ENCODE measurements around the gene DBH.

DBH gene

DNA sequence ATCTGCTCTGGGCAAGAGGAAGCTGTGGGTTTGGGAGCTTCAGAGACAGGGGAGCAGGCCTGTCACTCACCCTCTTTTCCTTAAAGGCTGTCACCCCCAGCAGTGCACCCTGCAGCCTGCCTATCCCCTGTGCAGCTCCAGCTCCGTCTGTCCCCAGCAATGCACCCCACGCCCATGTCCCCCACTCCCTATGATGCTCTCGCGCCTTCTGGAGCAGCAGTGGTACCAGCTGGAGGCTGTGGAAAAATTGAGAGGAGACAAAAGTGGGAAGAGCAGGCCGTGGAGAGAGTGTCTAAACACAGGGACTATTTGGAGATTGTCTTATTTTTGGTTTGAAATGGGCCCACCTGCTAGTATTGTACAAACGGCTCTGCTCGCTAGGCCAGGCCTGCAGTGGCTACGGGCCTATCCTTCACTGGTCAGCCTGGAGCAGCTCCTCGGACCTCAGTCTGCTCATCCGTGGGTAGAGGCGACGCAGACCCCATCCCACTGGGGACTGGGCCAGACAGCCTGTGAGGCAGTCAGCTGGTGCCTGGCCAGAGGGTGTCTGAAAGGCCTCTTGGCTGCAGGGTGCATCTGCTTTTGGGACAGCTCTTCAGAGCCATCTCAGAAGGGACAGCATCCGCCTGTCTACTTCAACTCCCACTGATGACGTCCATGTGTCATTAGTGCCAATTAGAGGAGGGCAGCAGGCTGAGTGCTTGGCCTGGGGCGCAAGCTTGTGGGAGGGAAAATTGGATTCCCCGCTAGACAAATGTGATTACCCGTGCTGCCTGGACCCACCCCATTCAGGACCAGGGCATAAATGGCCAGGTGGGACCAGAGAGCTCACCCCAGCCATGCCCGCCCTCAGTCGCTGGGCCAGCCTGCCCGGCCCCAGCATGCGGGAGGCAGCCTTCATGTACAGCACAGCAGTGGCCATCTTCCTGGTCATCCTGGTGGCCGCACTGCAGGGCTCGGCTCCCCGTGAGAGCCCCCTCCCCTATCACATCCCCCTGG is at the start of gene DBH:
Gene DBH (plus strand): TSS at position 831 of the 999 bp plus-strand sequence. CDS start 9 bp downstream, at position 840.
- DNase-seq, result no peak
- H3K4me3 Mint-ChIP-seq, result no peak within 1 kb of the TSS
- H3K36me3 Mint-ChIP-seq (ENCODE audit: low read depth), result no peaks in the 10 kb centered on the region
- ATAC-seq, result no peak
- H3K27ac Mint-ChIP-seq, result no peak within 1 kb of the TSS
- peaks cover 3% of the 10 kb centered on the region for H3K4me1 Mint-ChIP-seq
- no peaks in the 10 kb centered on the region for H3K9me3 Mint-ChIP-seq
- peaks cover 2% of the 10 kb centered on the region for H3K27me3 Mint-ChIP-seq

DNA sequence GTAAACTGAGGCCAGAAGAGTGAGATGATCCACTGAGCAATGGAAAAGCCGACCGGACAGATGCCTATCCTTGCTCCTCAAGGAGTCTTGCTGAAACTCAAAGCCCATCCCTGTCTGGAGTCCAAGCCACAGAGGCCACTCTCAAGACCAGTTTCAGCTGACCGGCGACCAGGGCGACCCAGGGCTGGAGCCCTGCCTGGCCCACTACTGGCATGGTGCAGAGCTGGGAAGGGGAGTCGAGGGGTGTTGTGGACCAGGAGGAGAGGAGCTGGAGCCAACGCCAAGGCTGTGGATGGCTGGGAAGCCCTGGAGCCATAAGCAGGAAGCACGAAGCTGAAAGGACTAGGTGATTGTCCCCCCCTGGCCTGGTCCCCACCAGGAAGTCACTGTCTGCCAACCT is 49.1 kb upstream of the DBH start:
- DNase-seq (no peak), ATAC-seq (no peak)
- H3K27ac Mint-ChIP-seq, result no peak overlapping the region
- peaks cover 4% of the 10 kb centered on the region for H3K9me3 Mint-ChIP-seq
- peaks cover 19% of the 10 kb centered on the region for H3K27me3 Mint-ChIP-seq
- H3K4me1 Mint-ChIP-seq, result peaks cover 1% of the 10 kb centered on the region
- no peak overlapping the region for H3K4me3 Mint-ChIP-seq
- no peaks in the 10 kb centered on the region for H3K36me3 Mint-ChIP-seq (ENCODE audit: low read depth)

DNA sequence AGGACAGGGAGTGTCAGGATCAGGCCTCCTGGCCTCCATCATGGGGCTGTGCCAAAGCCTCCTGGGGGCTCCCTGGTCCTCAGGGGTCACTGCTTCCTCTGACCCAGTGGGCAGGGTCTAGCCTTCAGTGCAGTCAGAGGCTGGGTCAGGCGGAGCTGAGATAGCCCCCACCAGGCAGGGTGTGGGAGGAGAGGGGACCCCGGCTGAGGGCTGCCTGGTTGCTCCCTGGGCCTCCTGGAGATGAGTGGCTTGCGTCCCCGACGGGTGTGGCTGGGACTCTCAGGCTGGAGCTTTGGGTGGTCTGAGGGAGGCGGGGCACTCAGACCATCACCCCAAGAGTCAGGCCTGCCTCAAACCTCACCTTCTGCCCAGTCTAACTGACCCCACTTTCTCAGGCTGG is 48.7 kb upstream of the DBH start:
- peaks cover 4% of the 10 kb centered on the region for H3K9me3 Mint-ChIP-seq
- H3K36me3 Mint-ChIP-seq (ENCODE audit: low read depth), result no peaks in the 10 kb centered on the region
- H3K4me3 Mint-ChIP-seq, result no peak overlapping the region
- H3K4me1 Mint-ChIP-seq, result peaks cover 1% of the 10 kb centered on the region
- ATAC-seq, result no peak
- H3K27ac Mint-ChIP-seq, result no peak overlapping the region
- no peak for DNase-seq
- peaks cover 19% of the 10 kb centered on the region for H3K27me3 Mint-ChIP-seq

DNA sequence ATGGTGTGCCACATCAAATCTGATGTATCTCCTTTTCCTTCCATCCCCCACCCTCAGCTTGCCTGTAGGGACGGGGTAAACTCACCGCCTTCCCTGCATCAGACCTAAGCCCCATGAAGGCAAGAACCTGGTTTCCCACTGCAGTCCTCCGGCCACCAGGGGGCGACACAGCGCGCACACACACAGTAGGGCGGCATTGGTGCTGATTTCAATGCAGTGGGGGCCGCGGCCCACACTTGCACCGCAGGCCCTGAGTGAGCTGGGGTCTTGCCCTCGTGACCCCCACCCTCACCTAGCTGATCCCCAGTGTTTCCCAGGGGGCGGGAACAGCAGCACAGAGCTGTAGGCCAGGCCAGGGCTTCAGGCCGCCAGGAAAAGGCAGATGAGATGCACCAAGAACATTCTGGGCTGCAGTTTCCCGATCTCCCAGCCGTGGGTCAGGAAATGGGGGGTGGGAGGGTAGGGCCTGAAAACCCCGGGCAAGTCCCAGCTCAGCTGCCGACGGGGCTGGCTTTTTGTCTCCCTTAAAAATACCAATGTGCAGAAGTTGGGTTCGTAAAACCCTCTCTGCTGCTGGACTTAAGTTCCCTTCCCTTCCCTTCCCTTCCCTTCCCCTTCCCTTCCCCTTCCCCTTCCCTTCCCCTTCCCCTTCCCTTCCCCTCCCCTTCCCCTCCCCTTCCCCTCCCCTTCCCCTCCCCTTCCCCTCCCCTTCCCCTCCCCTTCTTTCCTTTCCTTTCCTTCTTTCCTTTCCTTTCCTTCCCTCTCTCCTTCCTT is 46.5 kb upstream of the DBH start:
- no peak overlapping the region for H3K4me3 Mint-ChIP-seq
- H3K27me3 Mint-ChIP-seq, result peaks cover 10% of the 10 kb centered on the region
- H3K27ac Mint-ChIP-seq, result no peak overlapping the region
- H3K9me3 Mint-ChIP-seq, result peaks cover 4% of the 10 kb centered on the region
- DNase-seq, result peak; percentile 66
- no peak for ATAC-seq
- H3K4me1 Mint-ChIP-seq, result peaks cover 1% of the 10 kb centered on the region
- no peaks in the 10 kb centered on the region for H3K36me3 Mint-ChIP-seq (ENCODE audit: low read depth)

DNA sequence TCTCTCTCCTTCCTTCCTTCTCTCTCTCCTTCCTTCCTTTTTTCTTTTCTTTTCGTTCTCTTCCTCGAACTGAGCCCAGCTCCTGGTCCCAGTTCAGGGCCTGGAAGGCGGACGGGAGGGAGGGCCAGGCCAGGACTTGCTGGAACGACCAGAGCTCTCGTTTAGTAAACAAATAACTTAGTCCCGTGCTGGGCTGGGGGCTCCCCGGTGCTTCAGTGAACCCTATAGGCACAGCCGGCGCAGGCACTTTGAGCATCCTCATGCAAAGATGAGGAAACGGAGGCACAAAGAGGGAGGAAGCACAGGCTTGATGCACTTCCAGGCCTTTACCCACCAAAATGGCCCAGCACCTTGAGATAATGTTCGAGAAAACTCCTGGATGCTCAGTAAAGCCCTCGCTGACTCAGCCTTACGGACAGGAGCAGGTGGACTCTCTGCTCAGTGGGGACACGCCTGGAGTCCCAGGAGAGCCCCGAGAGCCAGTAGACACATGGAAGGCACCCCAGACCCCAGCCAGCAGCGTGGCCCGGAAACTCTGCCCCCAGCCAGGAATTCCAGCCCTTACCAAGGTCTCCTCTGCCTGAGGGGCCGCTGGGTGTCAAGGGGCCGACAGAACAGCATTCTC is 45.8 kb upstream of the DBH start:
- Mint-ChIP-seq H3K4me1 (no peaks in the 10 kb centered on the region), H3K36me3 (ENCODE audit: low read depth) (no peaks in the 10 kb centered on the region), H3K9me3 (peaks cover 4% of the 10 kb centered on the region), H3K4me3 (no peak overlapping the region), H3K27me3 (peaks cover 8% of the 10 kb centered on the region), H3K27ac (no peak overlapping the region)
- ATAC-seq (no peak), DNase-seq (no peak)

DNA sequence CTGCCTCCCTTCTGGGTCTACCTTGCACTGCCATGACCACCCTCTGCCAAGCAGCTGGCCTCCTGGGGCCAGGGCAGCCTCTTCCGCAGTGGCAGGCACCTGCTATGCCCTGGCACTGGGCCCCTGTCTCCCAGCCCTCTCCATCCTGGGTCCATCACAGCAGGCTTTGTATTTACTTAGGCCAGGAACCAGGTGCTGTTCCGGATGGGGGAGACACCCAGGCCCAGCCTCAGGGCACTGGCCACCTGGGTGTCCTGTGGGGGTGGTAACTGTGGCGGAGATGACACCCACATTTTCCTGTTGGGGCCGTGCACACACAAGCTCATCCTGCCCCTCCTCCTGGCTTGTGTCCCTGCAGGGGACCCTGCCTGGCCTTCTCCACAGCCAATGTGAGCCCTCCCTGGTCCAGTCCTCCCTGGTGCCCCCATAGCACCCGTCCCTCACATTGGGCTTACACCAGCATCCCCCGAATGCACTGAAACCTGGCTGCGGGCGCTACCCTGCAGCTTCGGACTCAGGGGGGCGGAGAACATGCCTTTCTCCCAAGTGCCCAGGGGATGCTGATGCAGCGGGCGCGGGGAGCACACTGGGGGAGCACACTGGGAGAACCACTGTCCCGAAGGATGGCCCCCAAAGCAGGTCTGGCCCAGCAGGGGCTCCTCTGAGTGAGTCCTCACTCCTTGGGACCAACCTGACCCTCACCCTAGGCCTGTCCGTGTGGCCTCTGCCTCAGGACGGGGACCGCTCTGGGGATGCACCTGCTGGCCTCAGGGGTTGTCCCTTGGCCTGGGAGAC is 44.9 kb upstream of the DBH start:
- H3K27ac Mint-ChIP-seq, result no peak overlapping the region
- ATAC-seq (no peak), DNase-seq (no peak)
- peaks cover 4% of the 10 kb centered on the region for H3K9me3 Mint-ChIP-seq
- no peak overlapping the region for H3K4me3 Mint-ChIP-seq
- no peaks in the 10 kb centered on the region for H3K4me1 Mint-ChIP-seq
- H3K27me3 Mint-ChIP-seq, result peaks cover 2% of the 10 kb centered on the region
- no peaks in the 10 kb centered on the region for H3K36me3 Mint-ChIP-seq (ENCODE audit: low read depth)

DNA sequence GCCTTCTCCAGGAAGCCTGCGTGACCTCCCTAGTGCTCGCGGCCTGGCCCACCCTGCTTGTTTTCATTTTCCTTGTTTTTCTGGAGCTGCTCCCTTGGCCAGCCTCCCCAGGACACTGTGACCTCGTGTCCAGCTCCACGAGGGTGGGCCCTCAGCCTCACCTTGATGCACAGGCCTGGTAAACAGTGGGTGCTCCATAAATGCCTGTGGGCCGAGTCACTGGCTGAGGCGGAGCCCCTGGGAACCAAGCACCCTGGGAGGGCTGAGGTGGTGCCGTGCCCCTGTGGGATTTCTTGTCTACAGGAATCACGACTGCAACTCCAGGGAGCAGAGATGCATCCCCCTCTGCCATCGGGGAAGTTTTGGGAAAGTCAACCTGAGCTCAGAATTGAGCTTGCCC is 44.2 kb upstream of the DBH start:
- Mint-ChIP-seq H3K4me1 (no peaks in the 10 kb centered on the region), H3K36me3 (ENCODE audit: low read depth) (no peaks in the 10 kb centered on the region), H3K27me3 (peaks cover 2% of the 10 kb centered on the region), H3K9me3 (peaks cover 7% of the 10 kb centered on the region), H3K27ac (no peak overlapping the region), H3K4me3 (no peak overlapping the region)
- DNase-seq (no peak), ATAC-seq (no peak)

DNA sequence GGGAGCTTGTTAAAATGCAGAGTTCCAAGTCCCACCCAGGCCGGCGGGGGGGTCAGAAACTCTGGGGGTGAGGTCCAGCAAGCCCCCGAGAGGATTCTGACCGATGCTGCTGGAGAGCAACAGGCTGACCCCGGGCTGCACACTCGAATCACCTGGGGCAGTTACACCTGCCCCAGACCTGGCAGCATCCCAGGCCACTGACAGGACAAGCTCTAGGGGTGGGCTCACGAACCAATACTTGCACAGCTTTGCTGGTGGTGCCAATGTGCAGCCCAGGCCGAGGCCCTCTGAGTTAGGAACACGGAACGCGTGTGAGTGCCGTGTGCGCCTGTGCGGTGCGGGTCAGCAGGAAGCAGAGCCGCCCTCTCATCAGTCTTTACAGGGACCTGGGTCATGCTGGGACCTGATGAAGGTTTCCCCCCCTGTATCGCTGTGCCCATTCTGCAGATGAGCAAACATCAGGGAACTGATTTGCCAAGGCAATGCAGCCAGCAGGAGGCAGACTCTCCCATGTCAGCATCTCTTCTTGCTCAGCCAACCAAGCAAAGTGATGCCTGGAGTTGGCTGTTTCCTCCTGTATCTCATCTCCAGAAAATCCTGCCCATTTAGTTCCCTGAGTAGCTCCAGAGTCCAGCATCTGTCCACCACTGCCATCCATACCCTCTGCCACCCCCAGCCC is 43.3 kb upstream of the DBH start:
- ATAC-seq, result no peak
- no peaks in the 10 kb centered on the region for H3K4me1 Mint-ChIP-seq
- H3K27ac Mint-ChIP-seq, result no peak overlapping the region
- no peak for DNase-seq
- H3K36me3 Mint-ChIP-seq (ENCODE audit: low read depth), result peaks cover 5% of the 10 kb centered on the region
- peaks cover 2% of the 10 kb centered on the region for H3K27me3 Mint-ChIP-seq
- H3K9me3 Mint-ChIP-seq, result peaks cover 16% of the 10 kb centered on the region
- H3K4me3 Mint-ChIP-seq, result no peak overlapping the region

DNA sequence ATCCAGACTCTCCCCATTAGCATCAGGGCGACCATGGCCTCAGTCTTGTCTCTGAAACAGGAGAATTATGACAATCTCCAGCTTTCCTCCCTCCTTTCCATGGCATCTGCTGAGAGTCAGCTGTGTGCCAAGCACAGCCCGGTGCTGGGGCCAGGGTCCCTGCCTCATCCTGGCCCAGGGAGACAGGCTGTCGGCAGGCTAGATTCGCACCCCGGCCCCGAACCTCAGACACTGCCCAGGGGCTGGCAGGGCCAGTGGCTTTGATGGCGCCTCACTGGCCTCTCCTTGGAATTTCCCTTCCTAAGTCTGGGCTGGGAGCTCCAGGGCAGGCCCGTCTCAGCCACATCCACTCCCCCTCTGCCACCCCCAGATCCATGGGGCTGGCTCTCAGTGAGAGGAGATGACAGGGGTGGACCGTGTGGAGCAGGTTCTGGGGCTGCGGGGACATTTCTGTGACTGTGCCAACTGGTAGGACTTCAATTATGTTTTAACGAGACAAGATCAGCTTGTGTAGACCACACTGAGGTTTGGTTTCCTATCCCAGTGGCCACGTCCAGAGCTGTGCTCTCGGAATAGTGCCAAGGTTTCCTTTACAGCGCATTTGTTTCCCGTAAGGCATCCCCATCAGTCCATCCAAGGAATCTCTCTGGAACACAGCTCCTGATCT is 42.4 kb upstream of the DBH start:
- H3K27me3 Mint-ChIP-seq, result peaks cover 2% of the 10 kb centered on the region
- H3K4me1 Mint-ChIP-seq, result no peaks in the 10 kb centered on the region
- DNase-seq (no peak), ATAC-seq (no peak)
- H3K27ac Mint-ChIP-seq, result no peak overlapping the region
- H3K4me3 Mint-ChIP-seq, result no peak overlapping the region
- peaks cover 15% of the 10 kb centered on the region for H3K9me3 Mint-ChIP-seq
- peaks cover 5% of the 10 kb centered on the region for H3K36me3 Mint-ChIP-seq (ENCODE audit: low read depth)

DNA sequence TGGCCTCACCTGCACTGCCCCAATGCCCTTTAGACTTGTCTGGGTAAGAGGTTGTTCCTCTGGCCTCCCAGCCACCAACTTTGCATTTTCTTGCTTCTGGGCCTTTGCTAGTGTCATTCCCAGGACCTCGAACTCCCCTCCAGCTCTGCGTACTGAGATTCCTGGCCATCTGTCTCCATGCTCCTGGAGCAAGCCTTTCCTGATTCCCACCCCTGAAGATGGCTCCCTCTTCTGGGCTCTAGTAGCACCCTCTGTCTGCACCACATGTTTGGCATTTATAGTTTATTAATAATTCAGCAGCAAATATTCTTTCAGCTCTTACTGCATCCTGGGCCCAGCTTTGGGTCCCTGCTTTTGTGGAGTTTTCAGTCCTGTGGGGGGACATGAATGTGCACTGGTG is 41.9 kb upstream of the DBH start:
- Mint-ChIP-seq H3K27ac (no peak overlapping the region), H3K27me3 (peaks cover 2% of the 10 kb centered on the region), H3K9me3 (peaks cover 15% of the 10 kb centered on the region), H3K4me1 (no peaks in the 10 kb centered on the region), H3K4me3 (no peak overlapping the region), H3K36me3 (ENCODE audit: low read depth) (peaks cover 5% of the 10 kb centered on the region)
- DNase-seq (no peak), ATAC-seq (no peak)

DNA sequence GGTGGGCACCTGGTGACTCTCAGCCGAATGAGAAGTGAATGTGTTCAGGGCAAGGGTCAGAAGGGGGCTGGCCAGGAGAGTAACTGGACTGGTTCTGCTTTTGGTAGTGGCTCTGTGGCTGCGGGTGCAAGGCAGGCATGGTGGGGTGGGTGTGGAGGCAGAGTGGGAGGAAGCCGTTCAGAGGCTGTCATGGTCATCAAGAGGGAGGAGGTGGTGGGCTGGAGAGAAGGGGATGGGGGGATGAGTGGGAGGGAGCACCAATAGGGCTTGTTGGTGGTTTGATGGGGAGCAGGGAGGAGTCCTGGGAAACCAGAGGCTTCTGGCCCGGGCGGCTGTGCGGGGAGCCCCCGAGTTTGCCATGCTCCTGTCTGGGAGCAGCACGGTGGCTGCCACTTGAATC is 40.3 kb upstream of the DBH start:
- no peak overlapping the region for H3K4me3 Mint-ChIP-seq
- H3K36me3 Mint-ChIP-seq (ENCODE audit: low read depth), result peaks cover 5% of the 10 kb centered on the region
- H3K9me3 Mint-ChIP-seq, result peaks cover 15% of the 10 kb centered on the region
- H3K4me1 Mint-ChIP-seq, result no peaks in the 10 kb centered on the region
- DNase-seq (no peak), ATAC-seq (no peak)
- H3K27ac Mint-ChIP-seq, result no peak overlapping the region
- H3K27me3 Mint-ChIP-seq, result peaks cover 2% of the 10 kb centered on the region

DNA sequence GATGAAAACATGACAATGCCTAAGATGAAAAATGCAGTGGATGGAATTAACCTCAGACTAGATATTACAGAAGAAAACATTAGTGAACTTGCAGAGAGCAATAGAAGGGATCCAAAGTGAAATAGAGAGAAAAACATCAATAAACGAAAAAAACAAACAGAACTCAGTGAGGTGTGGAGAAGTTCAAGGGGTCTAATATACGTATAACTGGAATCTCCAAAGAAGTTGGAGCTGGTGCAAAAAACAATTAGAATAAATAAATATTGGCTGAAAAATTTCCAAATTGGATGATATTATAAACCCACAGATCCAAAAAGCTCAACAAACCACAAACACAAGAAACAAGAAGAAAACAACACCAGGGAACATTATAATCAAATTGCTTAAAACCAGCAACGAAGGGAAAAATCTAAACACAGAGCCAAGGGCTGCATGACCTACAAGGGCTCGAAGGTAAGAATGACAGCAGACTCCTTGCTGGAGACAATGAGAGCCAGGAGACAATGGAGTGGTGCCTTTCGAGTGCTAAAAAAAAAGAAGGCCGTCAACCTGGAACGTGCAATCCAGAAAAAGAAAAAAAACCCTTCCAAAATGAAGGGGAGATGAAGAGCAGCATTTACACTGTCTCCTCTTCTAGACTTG is 38.7 kb upstream of the DBH start:
- peaks cover 15% of the 10 kb centered on the region for H3K9me3 Mint-ChIP-seq
- ATAC-seq, result no peak
- H3K27me3 Mint-ChIP-seq, result peaks cover 2% of the 10 kb centered on the region
- no peak for DNase-seq
- H3K36me3 Mint-ChIP-seq (ENCODE audit: low read depth), result peaks cover 5% of the 10 kb centered on the region
- no peaks in the 10 kb centered on the region for H3K4me1 Mint-ChIP-seq
- no peak overlapping the region for H3K27ac Mint-ChIP-seq
- H3K4me3 Mint-ChIP-seq, result no peak overlapping the region

DNA sequence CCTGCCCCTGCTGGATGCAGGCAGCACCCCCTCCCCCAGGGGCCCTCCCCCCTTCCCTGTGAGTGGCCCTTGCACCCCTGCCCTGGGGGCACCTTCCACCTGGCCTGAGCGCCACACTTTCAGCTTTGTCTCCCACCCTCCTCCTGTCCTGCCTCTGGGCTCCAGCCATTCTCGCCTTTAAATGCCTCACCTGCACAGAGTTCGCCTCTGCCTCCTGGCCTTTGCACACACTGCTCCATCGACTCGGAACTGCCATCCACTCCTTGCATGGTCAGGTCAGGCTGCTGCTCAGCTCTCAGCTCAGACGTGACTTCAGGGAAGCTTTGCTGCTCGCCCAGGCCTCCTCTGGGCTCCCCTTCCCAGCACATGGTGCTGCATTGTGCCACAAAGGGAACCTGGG is 37.2 kb upstream of the DBH start:
- Mint-ChIP-seq H3K4me1 (no peaks in the 10 kb centered on the region), H3K9me3 (peaks cover 15% of the 10 kb centered on the region), H3K27ac (no peak overlapping the region), H3K36me3 (ENCODE audit: low read depth) (peaks cover 5% of the 10 kb centered on the region), H3K27me3 (peaks cover 2% of the 10 kb centered on the region), H3K4me3 (no peak overlapping the region)
- DNase-seq (no peak), ATAC-seq (no peak)
